ENCODE results near the gene SYTL2. TPM values are rescaled to one million over a fixed set of nuclear protein-coding genes. Genes with fewer than 3 reads are reported as not detected.
"Not testable (repeated sequence)": the region's sequence is repeated elsewhere in the genome, so short reads cannot be mapped to it uniquely, and the experiment has no call there.

The SYTL2 gene
- total RNA-seq, 1 experiment from 2014 or later = 132 TPM

GRCh38 chr11:85779956-85780640, 30.8 kb downstream of the SYTL2 start:
- no peak for TF ChIP-seq SIN3A (IDR thresholded peaks at IDR 0.05; ENCODE audit: borderline replicate concordance, insufficient read depth, low read depth, low read length)
- TF ChIP-seq TCF7L2 (IDR thresholded peaks at IDR 0.05; ENCODE audit: low read depth, low read length) = no peak
- no peak for TF ChIP-seq POLR2AphosphoS5 (IDR thresholded peaks at IDR 0.05; ENCODE audit: low read depth, low read length)
- no peak for TF ChIP-seq REST (IDR thresholded peaks at IDR 0.05; ENCODE audit: insufficient read depth in 1 of 2, low read depth in 2 of 2, low read length in 1 of 2)
- TF ChIP-seq, protein P1, sequence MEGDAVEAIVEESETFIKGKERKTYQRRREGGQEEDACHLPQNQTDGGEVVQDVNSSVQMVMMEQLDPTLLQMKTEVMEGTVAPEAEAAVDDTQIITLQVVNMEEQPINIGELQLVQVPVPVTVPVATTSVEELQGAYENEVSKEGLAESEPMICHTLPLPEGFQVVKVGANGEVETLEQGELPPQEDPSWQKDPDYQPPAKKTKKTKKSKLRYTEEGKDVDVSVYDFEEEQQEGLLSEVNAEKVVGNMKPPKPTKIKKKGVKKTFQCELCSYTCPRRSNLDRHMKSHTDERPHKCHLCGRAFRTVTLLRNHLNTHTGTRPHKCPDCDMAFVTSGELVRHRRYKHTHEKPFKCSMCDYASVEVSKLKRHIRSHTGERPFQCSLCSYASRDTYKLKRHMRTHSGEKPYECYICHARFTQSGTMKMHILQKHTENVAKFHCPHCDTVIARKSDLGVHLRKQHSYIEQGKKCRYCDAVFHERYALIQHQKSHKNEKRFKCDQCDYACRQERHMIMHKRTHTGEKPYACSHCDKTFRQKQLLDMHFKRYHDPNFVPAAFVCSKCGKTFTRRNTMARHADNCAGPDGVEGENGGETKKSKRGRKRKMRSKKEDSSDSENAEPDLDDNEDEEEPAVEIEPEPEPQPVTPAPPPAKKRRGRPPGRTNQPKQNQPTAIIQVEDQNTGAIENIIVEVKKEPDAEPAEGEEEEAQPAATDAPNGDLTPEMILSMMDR (IDR thresholded peaks at IDR 0.05) = no peak
- CTCF ChIA-PET = no interaction called here
- H3K4me1 ChIP-seq (ENCODE audit: control insufficient read depth, insufficient read depth, low read length) = peaks cover 8% of the 10 kb centered on the region
- DNase-seq (ENCODE audit: low read depth, low spot score) = no peak
- POLR2A ChIA-PET = no interaction called here
- H3K4me3 ChIP-seq (ENCODE audit: low read depth in 2 of 2, low read length in 2 of 2) = no peak overlapping the region
- no peak overlapping the region for H3K27ac ChIP-seq (ENCODE audit: low read length)
- in situ Hi-C loops (cut with HindIII; ENCODE audit: low pct_unique_long_range_greater_than_20kb, low sequenced_read_pairs) = no loop called here
- BruUV-seq (replicated peaks) = no TSS peak
- no peaks in the 10 kb centered on the region for H3K27me3 ChIP-seq (ENCODE audit: control insufficient read depth, insufficient read depth, low read length)
- no peaks in the 10 kb centered on the region for H3K36me3 ChIP-seq (ENCODE audit: control insufficient read depth, insufficient read depth, low read length)
- no peaks in the 10 kb centered on the region for H3K9me3 ChIP-seq (ENCODE audit: control insufficient read depth, insufficient read depth, low read depth, low read length)
- intact Hi-C loops (cut with micrococcal nuclease; ENCODE audit: unreplicated experiment) = no loop called here
- ATAC-seq = no peak

DNA sequence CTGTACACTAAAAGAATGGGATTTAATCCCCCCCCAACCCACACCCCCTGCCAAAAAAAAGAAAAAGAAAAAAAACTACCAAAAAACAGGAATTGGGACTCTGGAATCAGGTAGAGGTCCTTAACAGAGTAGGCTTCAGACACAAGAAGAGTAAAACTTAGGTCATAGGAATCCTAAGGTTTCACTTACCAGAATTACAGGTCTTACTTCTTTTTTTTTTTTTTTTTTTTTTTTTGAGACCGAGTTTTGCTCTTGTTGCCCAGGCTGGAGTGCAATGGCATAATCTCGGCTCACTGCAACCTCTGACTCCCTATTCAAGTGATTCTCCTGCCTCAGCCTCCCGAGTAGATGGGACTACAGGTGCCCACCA, 33.4 kb downstream of the SYTL2 start:
- peaks cover 11% of the 10 kb centered on the region for H3K4me1 ChIP-seq (ENCODE audit: control insufficient read depth, insufficient read depth, low read length)
- ATAC-seq; H3K36me3 ChIP-seq (ENCODE audit: control insufficient read depth, insufficient read depth, low read length); in situ Hi-C loops (cut with HindIII; ENCODE audit: low pct_unique_long_range_greater_than_20kb, low sequenced_read_pairs); BruUV-seq (replicated peaks); H3K4me3 ChIP-seq (ENCODE audit: low read depth in 2 of 2, low read length in 2 of 2); DNase-seq (ENCODE audit: low read depth, low spot score); CTCF ChIA-PET; H3K9me3 ChIP-seq (ENCODE audit: control insufficient read depth, insufficient read depth, low read depth, low read length); H3K27ac ChIP-seq (ENCODE audit: low read length); intact Hi-C loops (cut with micrococcal nuclease; ENCODE audit: unreplicated experiment); H3K27me3 ChIP-seq (ENCODE audit: control insufficient read depth, insufficient read depth, low read length); POLR2A ChIA-PET: not testable (repeated sequence)

DNA sequence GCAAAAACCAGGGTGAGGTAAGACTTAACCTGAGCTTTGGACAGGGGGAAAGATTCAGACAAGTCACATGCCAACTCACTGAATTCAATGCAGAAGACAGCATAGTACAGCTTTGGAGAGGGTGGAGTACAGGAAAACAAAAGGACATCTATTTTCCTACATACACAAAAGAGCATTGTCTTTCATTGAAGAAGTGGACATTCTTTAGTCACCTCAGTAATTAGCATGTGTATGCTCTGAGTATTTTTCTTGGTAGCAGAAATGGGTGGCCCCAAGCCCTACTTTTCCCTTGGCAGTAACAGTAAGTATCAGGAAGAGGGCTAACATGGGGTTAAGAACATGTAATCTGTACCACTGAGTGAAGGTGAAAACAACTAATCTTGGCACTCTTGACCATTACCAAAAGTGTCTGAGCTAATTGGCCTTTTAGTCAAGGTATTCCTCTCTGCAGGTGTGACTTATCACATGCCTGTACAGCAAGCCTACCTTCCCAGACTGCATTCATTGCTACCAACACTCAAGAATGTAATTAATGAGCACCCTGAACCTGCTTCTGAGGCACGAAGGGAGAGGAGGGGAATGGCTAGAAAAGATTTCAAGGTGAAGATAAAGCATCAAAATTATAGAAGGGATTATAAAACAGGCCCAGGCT, 33.9 kb downstream of the SYTL2 start:
- ATAC-seq (peak; percentile 29; the same call in 1 of the 2 replicates), DNase-seq (ENCODE audit: low read depth, low spot score) (no peak)
- no peak overlapping the region for H3K4me3 ChIP-seq (ENCODE audit: low read depth in 2 of 2, low read length in 2 of 2)
- ChIA-PET POLR2A (interaction anchor here (0.6 kb wide), 1 partner anchor 33 kb away, joined by 3 read pairs; no protein-coding TSS in a partner anchor), CTCF (no interaction called here)
- intact Hi-C loops (cut with micrococcal nuclease; ENCODE audit: unreplicated experiment) = no loop called here
- no peak overlapping the region for H3K27ac ChIP-seq (ENCODE audit: low read length)
- H3K27me3 ChIP-seq (ENCODE audit: control insufficient read depth, insufficient read depth, low read length) = no peaks in the 10 kb centered on the region
- TF ChIP-seq POLR2AphosphoS5 (IDR thresholded peaks at IDR 0.05; ENCODE audit: low read depth, low read length) (no peak), SIN3A (IDR thresholded peaks at IDR 0.05; ENCODE audit: borderline replicate concordance, insufficient read depth, low read depth, low read length) (no peak), TCF7L2 (IDR thresholded peaks at IDR 0.05; ENCODE audit: low read depth, low read length) (no peak), REST (IDR thresholded peaks at IDR 0.05; ENCODE audit: insufficient read depth in 1 of 2, low read depth in 2 of 2, low read length in 1 of 2) (no peak)
- TF ChIP-seq, protein P1 (IDR thresholded peaks at IDR 0.05) = no peak
- no peaks in the 10 kb centered on the region for H3K9me3 ChIP-seq (ENCODE audit: control insufficient read depth, insufficient read depth, low read depth, low read length)
- in situ Hi-C loops (cut with HindIII; ENCODE audit: low pct_unique_long_range_greater_than_20kb, low sequenced_read_pairs) = no loop called here
- H3K4me1 ChIP-seq (ENCODE audit: control insufficient read depth, insufficient read depth, low read length) = peaks cover 11% of the 10 kb centered on the region
- no peaks in the 10 kb centered on the region for H3K36me3 ChIP-seq (ENCODE audit: control insufficient read depth, insufficient read depth, low read length)
- no TSS peak for BruUV-seq (replicated peaks)

Data from Panc1 (cell line).